WI38 (cell line): ENCODE data around the gene GABRB2.
"Not testable (repeated sequence)": the region's sequence is repeated elsewhere in the genome, so short reads cannot be mapped to it uniquely, and the experiment has no call there.

Experiments
- H3K4me3 ChIP-seq: 2 replicates; pipeline ENCODE4 v1.5.1; 2011; ENCODE audit warnings: low read depth, mild to moderate bottlenecking, control low read depth, low read length
- CTCF ChIP-seq: IDR thresholded peaks from 2 replicates; pipeline ENCODE4 v1.5.1; 2012; ENCODE audit warnings: low read depth, mild to moderate bottlenecking, control low read depth, low read length

GABRB2 gene

GRCh38 chr5:161263191-161263590, 283.3 kb downstream of the GABRB2 start:
- no peak overlapping the region for H3K4me3 ChIP-seq
- TF ChIP-seq CTCF: no peak

- no peak overlapping the region for H3K4me3 ChIP-seq
- TF ChIP-seq CTCF: no peak
These were observed 284.7 kb downstream of the GABRB2 start for GRCh38 chr5:161261668-161262323.

DNA sequence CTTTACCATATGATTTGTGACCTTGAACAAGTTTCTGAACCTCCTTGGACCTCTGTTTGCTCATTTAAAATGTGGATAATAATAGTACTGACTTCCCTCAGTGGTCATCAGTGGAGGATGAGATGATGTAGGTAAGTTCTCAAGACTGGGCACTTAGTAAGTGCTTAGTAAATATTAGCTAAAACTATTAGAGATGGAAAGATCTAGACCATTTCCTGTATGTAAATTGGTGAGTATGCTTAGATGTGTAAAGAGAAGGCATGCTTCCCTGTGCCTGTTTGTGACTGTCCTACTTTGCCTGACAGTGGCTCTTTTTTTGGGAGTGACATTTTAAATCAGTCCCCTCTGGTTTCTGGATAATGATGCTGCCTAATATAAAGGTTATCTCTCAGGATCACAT, 288.1 kb downstream of the GABRB2 start:
- H3K4me3 ChIP-seq: no peak overlapping the region
- no peak for TF ChIP-seq CTCF

DNA sequence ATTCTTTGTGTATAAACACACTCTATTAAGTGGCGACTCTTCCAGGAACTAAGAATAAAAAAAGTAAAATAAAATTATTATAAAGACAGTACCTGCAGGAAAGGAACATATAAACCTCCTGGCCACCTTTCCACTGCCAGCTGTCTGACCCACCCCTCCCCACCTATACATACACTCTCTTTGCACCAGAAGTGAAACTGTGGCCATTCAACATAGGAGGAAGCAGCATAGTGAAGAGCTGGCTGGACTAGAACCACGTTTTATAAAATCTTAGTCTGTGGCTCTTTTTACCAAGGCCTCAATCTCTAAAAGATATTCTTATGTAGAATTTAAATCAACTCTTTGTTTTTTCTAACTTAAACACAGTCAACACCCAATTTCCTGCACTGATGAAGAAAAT, 289.6 kb downstream of the GABRB2 start:
- no peak overlapping the region for H3K4me3 ChIP-seq
- no peak for TF ChIP-seq CTCF

DNA sequence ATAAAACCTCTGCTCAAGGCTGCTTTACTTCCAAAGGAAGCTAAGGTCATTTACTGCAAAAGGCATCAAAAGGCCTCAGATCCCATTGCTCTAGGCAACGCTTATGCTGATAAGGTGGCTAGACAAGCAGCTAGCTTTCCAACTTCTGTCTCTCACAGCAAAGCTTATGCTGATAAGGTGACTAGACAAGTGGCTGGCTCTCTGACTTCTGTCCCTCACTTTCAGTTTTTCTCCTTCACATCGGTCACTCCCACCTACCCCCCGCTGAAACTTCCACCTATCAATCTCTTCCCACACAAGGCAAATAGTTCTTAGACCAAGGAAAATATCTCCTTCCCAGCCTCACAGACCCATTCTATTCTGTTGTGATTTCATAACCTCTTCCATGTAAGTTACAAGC, 293.6 kb downstream of the GABRB2 start:
- not testable (repeated sequence) for H3K4me3 ChIP-seq

DNA sequence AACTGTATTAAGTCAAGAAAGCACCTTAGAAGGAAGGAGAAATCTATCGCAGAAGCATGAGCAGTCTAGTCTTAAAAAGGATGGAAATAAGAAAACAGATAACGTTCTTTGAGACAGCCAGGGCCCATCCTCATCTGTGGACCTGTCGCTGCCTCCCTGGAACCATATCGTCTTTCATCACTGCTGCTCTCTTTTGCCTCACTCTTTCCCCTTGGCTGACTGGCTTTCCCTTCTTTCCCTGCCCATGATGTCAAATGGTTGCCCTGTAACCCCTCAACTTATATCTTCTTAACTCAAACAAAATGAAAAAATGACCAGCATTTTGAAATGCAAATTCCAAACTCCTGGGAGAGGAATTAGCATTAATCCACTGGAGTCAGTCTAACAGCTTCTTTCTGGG, 299.8 kb downstream of the GABRB2 start:
- TF ChIP-seq CTCF: no peak
- no peak overlapping the region for H3K4me3 ChIP-seq

DNA sequence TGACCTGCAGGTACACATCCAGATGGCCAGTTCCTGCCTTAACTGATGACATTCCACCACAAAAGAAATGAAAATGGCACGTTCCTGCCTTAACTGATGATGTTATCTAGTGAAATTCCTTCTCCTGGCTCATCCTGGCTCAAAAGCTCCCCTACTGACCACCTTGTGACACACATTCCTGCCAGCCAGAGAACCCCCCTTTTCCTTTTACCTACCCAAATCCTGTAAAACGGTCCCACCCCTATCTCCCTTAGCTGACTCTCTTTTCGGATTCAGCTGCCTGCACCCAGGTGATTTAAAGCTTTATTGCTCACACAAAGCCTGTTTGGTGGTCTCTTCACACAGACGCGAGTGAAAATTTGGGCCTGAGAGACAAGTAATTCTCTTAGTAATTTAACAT, 300.7 kb downstream of the GABRB2 start:
- H3K4me3 ChIP-seq: not testable (repeated sequence)
